WERI-Rb-1 (cell line): ENCODE data around the gene OSBP2.

ENCODE experiments used
- DNase-seq: peaks from one replicate; pipeline ENCODE4 v3.0.0-alpha.2; 2020
- H3K27ac ChIP-seq: fragments of 250-450 bp; sonication (Bioruptor Pico); 2 replicates; pipeline ENCODE4 v1.5.1; 2020; ENCODE audit warnings: mild to moderate bottlenecking, moderate library complexity
- H3K27me3 ChIP-seq: fragments of 250-450 bp; sonication (Bioruptor Pico); 2 replicates; pipeline ENCODE4 v1.5.1; 2021; ENCODE audit warnings: mild to moderate bottlenecking, low read depth, moderate library complexity; ENCODE audit not compliant: insufficient read depth, severe bottlenecking
- H3K36me3 ChIP-seq: fragments of 250-450 bp; sonication (Bioruptor Pico); 2 replicates; pipeline ENCODE4 v1.5.1; 2020; ENCODE audit warnings: mild to moderate bottlenecking, moderate library complexity
- H3K4me3 ChIP-seq: 2 replicates; pipeline ENCODE4 v1.5.1; 2011; ENCODE audit warnings: low read depth, mild to moderate bottlenecking, control low read depth, low read length
- H3K9me3 ChIP-seq: fragments of 250-450 bp; sonication (Bioruptor Pico); 2 replicates; pipeline ENCODE4 v1.5.1; 2021; ENCODE audit warnings: mild to moderate bottlenecking, moderate library complexity; ENCODE audit not compliant: severe bottlenecking
- TF ChIP-seq, protein P1 (sequence below): IDR thresholded peaks from 2 replicates; pipeline ENCODE4 v1.5.1; 2011; ENCODE audit warnings: low read depth, mild to moderate bottlenecking, control low read depth, inconsistent platforms, low read length

The OSBP2 gene

GRCh38 chr22:30885591-30885990 lies 190.9 kb downstream of the OSBP2 start:
- TF ChIP-seq, protein P1, sequence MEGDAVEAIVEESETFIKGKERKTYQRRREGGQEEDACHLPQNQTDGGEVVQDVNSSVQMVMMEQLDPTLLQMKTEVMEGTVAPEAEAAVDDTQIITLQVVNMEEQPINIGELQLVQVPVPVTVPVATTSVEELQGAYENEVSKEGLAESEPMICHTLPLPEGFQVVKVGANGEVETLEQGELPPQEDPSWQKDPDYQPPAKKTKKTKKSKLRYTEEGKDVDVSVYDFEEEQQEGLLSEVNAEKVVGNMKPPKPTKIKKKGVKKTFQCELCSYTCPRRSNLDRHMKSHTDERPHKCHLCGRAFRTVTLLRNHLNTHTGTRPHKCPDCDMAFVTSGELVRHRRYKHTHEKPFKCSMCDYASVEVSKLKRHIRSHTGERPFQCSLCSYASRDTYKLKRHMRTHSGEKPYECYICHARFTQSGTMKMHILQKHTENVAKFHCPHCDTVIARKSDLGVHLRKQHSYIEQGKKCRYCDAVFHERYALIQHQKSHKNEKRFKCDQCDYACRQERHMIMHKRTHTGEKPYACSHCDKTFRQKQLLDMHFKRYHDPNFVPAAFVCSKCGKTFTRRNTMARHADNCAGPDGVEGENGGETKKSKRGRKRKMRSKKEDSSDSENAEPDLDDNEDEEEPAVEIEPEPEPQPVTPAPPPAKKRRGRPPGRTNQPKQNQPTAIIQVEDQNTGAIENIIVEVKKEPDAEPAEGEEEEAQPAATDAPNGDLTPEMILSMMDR: no peak
- no peak overlapping the region for H3K27ac ChIP-seq
- H3K9me3 ChIP-seq: no peaks in the 10 kb centered on the region
- no peaks in the 10 kb centered on the region for H3K27me3 ChIP-seq
- DNase-seq: no peak
- H3K4me3 ChIP-seq: no peak overlapping the region
- peaks cover 23% of the 10 kb centered on the region for H3K36me3 ChIP-seq

GRCh38 chr22:30887453-30887852 lies 192.8 kb downstream of the OSBP2 start:
- Histone ChIP-seq H3K4me3 (no peak overlapping the region), H3K9me3 (no peaks in the 10 kb centered on the region), H3K27me3 (no peaks in the 10 kb centered on the region), H3K36me3 (peaks cover 39% of the 10 kb centered on the region), H3K27ac (no peak overlapping the region)
- DNase-seq: no peak
- TF ChIP-seq, protein P1: no peak

DNA sequence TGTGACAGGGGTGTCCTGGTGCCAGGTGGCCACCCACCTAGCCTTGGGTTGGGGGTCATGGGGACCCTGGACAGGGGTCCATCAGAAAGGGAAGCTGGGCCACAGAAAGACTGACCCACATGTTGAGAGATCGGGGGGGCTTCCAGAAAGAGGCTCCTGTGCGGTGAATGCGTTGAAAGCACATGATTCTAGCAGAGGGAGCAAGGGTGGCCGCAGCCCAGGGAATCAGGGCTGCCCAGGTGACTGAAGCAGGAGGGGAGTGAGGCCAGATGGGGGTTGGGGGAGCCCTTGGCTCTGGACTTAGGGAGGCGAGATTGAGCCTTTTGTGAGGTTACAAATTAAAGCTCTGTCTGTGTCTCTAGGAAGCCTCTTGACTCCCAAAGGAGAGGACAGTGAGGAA lies 193.2 kb downstream of the OSBP2 start:
- Histone ChIP-seq H3K36me3 (peaks cover 43% of the 10 kb centered on the region), H3K4me3 (no peak overlapping the region), H3K27me3 (no peaks in the 10 kb centered on the region), H3K27ac (no peak overlapping the region), H3K9me3 (no peaks in the 10 kb centered on the region)
- TF ChIP-seq, protein P1: no peak
- no peak for DNase-seq

- DNase-seq: no peak
- H3K36me3 ChIP-seq: peaks cover 59% of the 10 kb centered on the region
- H3K27ac ChIP-seq: no peak overlapping the region
- H3K4me3 ChIP-seq: no peak overlapping the region
- TF ChIP-seq, protein P1: no peak
- no peaks in the 10 kb centered on the region for H3K9me3 ChIP-seq
- no peaks in the 10 kb centered on the region for H3K27me3 ChIP-seq
These were observed 194.8 kb downstream of the OSBP2 start for GRCh38 chr22:30889268-30889995.

DNA sequence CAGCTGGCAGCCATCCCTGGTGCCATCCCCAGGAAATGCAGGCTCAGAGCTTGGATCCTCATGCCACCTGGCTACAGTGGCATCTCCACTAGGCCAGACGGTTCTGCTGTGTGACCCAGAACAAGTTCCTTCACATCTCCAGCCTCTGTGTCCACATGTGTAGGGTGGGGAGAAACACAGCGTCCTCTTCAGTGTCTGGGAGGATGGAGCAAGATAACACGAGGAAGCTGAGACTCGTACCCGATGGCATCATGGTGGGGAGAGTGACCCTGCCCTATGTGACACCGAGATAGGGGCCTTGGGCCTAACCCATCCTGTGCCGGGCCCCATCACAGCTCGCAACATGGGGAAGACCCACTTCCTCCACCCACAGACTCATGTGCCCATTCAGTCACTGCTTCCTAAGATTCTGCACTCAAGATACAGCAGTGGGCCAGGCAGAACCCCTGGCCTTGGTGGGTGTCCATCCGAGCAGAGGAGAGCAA lies 195.4 kb downstream of the OSBP2 start:
- Histone ChIP-seq H3K36me3 (peaks cover 63% of the 10 kb centered on the region), H3K27me3 (no peaks in the 10 kb centered on the region), H3K9me3 (no peaks in the 10 kb centered on the region), H3K27ac (no peak overlapping the region), H3K4me3 (no peak overlapping the region)
- DNase-seq: no peak
- TF ChIP-seq, protein P1: no peak
